ENCODE data around the gene DCAF5. TPM values are rescaled to one million over a fixed set of nuclear protein-coding genes. Genes with fewer than 3 reads are reported as not detected.

DCAF5 gene
- total RNA-seq, 2 experiments from 2014 or later: 56.1 to 59.0 TPM

GRCh38 chr14:69045857-69046475, 107.0 kb downstream of the DCAF5 start:
- peaks cover 3% of the 10 kb centered on the region for H3K4me1 Mint-ChIP-seq
- no peaks in the 10 kb centered on the region for H3K36me3 Mint-ChIP-seq
- H3K27me3 Mint-ChIP-seq: peaks cover 31% of the 10 kb centered on the region
- H3K27ac Mint-ChIP-seq: no peak overlapping the region
- H3K4me3 Mint-ChIP-seq: no peak overlapping the region
- DNase-seq (no peak), ATAC-seq (ENCODE audit: low read depth) (no peak)
- POLR2A ChIA-PET: no interaction called here
- H3K9me3 Mint-ChIP-seq: no peaks in the 10 kb centered on the region

- no peak overlapping the region for H3K27ac Mint-ChIP-seq
- no peaks in the 10 kb centered on the region for H3K36me3 Mint-ChIP-seq
- ATAC-seq (ENCODE audit: low read depth): no peak
- DNase-seq: no peak
- POLR2A ChIA-PET: no interaction called here
- H3K4me1 Mint-ChIP-seq: peaks cover 3% of the 10 kb centered on the region
- no peaks in the 10 kb centered on the region for H3K9me3 Mint-ChIP-seq
- H3K4me3 Mint-ChIP-seq: no peak overlapping the region
- peaks cover 39% of the 10 kb centered on the region for H3K27me3 Mint-ChIP-seq
Measured at GRCh38 chr14:69044965-69045555, 107.9 kb downstream of the DCAF5 start.

- Mint-ChIP-seq H3K4me3 (no peak overlapping the region), H3K4me1 (peaks cover 3% of the 10 kb centered on the region), H3K9me3 (no peaks in the 10 kb centered on the region), H3K27me3 (peaks cover 40% of the 10 kb centered on the region), H3K27ac (no peak overlapping the region), H3K36me3 (no peaks in the 10 kb centered on the region)
- DNase-seq (no peak), ATAC-seq (ENCODE audit: low read depth) (no peak)
- POLR2A ChIA-PET: no interaction called here
Measured at GRCh38 chr14:69044296-69044695, 108.6 kb downstream of the DCAF5 start.

- H3K4me3 Mint-ChIP-seq: no peak overlapping the region
- H3K27me3 Mint-ChIP-seq: peaks cover 46% of the 10 kb centered on the region
- H3K36me3 Mint-ChIP-seq: no peaks in the 10 kb centered on the region
- H3K27ac Mint-ChIP-seq: no peak overlapping the region
- ATAC-seq (ENCODE audit: low read depth) (no peak), DNase-seq (no peak)
- peaks cover 3% of the 10 kb centered on the region for H3K4me1 Mint-ChIP-seq
- no peaks in the 10 kb centered on the region for H3K9me3 Mint-ChIP-seq
- POLR2A ChIA-PET: no interaction called here
Measured at GRCh38 chr14:69043596-69044260, 109.2 kb downstream of the DCAF5 start.

- no peaks in the 10 kb centered on the region for H3K9me3 Mint-ChIP-seq
- no peak overlapping the region for H3K4me3 Mint-ChIP-seq
- POLR2A ChIA-PET: no interaction called here
- no peaks in the 10 kb centered on the region for H3K36me3 Mint-ChIP-seq
- peaks cover 52% of the 10 kb centered on the region for H3K27me3 Mint-ChIP-seq
- ATAC-seq (ENCODE audit: low read depth) (no peak), DNase-seq (no peak)
- H3K27ac Mint-ChIP-seq: no peak overlapping the region
- no peaks in the 10 kb centered on the region for H3K4me1 Mint-ChIP-seq
Measured at GRCh38 chr14:69042787-69043444, 110.0 kb downstream of the DCAF5 start.

- Mint-ChIP-seq H3K27me3 (peaks cover 56% of the 10 kb centered on the region), H3K36me3 (no peaks in the 10 kb centered on the region), H3K4me1 (no peaks in the 10 kb centered on the region), H3K4me3 (no peak overlapping the region), H3K27ac (no peak overlapping the region), H3K9me3 (no peaks in the 10 kb centered on the region)
- DNase-seq (no peak), ATAC-seq (ENCODE audit: low read depth) (no peak)
- POLR2A ChIA-PET: no interaction called here
Measured at GRCh38 chr14:69042299-69042698, 110.6 kb downstream of the DCAF5 start.

- Mint-ChIP-seq H3K9me3 (no peaks in the 10 kb centered on the region), H3K4me1 (no peaks in the 10 kb centered on the region), H3K4me3 (no peak overlapping the region), H3K36me3 (no peaks in the 10 kb centered on the region), H3K27me3 (peaks cover 58% of the 10 kb centered on the region), H3K27ac (no peak overlapping the region)
- no peak for ATAC-seq (ENCODE audit: low read depth)
- DNase-seq: no peak
- POLR2A ChIA-PET: no interaction called here
Measured at GRCh38 chr14:69041783-69042182, 111.1 kb downstream of the DCAF5 start.

- peaks cover 60% of the 10 kb centered on the region for H3K27me3 Mint-ChIP-seq
- no peaks in the 10 kb centered on the region for H3K9me3 Mint-ChIP-seq
- no peak overlapping the region for H3K27ac Mint-ChIP-seq
Measured at GRCh38 chr14:69040353-69040752, 112.6 kb downstream of the DCAF5 start.

GRCh38 chr14:69039288-69039628, 113.7 kb downstream of the DCAF5 start:
- ATAC-seq (ENCODE audit: low read depth) (no peak), DNase-seq (no peak)
- Mint-ChIP-seq H3K9me3 (no peaks in the 10 kb centered on the region), H3K4me1 (peaks cover 3% of the 10 kb centered on the region), H3K27me3 (peaks cover 62% of the 10 kb centered on the region), H3K36me3 (no peaks in the 10 kb centered on the region), H3K4me3 (no peak overlapping the region), H3K27ac (no peak overlapping the region)
- POLR2A ChIA-PET: no interaction called here

More at GRCh38 chr14:69040353-69040752, 112.6 kb downstream of the DCAF5 start:
- no peak for DNase-seq
- Mint-ChIP-seq H3K36me3 (no peaks in the 10 kb centered on the region), H3K4me3 (no peak overlapping the region), H3K4me1 (no peaks in the 10 kb centered on the region)
- POLR2A ChIA-PET: no interaction called here
- no peak for ATAC-seq (ENCODE audit: low read depth)

GRCh38 chr14:69038455-69039287, 114.2 kb downstream of the DCAF5 start:
- Mint-ChIP-seq H3K27me3 (peaks cover 56% of the 10 kb centered on the region), H3K27ac (no peak overlapping the region), H3K36me3 (no peaks in the 10 kb centered on the region), H3K9me3 (no peaks in the 10 kb centered on the region), H3K4me1 (peaks cover 5% of the 10 kb centered on the region), H3K4me3 (no peak overlapping the region)
- POLR2A ChIA-PET: interaction anchor here (0.5 to 0.6 kb wide), 2 partner anchors 42 to 307 kb away, joined by 3 to 5 read pairs; no protein-coding TSS in a partner anchor
- DNase-seq (no peak), ATAC-seq (ENCODE audit: low read depth) (no peak)

GRCh38 chr14:69037790-69038454, 115.0 kb downstream of the DCAF5 start:
- no peak for DNase-seq
- H3K9me3 Mint-ChIP-seq: no peaks in the 10 kb centered on the region
- no peaks in the 10 kb centered on the region for H3K36me3 Mint-ChIP-seq
- peaks cover 51% of the 10 kb centered on the region for H3K27me3 Mint-ChIP-seq
- no peak overlapping the region for H3K4me3 Mint-ChIP-seq
- H3K4me1 Mint-ChIP-seq: peaks cover 5% of the 10 kb centered on the region
- POLR2A ChIA-PET: interaction anchor here (0.5 to 0.6 kb wide), 2 partner anchors 41 to 307 kb away, joined by 3 to 5 read pairs; no protein-coding TSS in a partner anchor
- no peak overlapping the region for H3K27ac Mint-ChIP-seq
- ATAC-seq (ENCODE audit: low read depth): no peak

- Mint-ChIP-seq H3K9me3 (no peaks in the 10 kb centered on the region), H3K4me1 (peaks cover 5% of the 10 kb centered on the region), H3K27me3 (peaks cover 42% of the 10 kb centered on the region), H3K4me3 (no peak overlapping the region), H3K27ac (no peak overlapping the region), H3K36me3 (no peaks in the 10 kb centered on the region)
- ATAC-seq (ENCODE audit: low read depth): no peak
- DNase-seq: no peak
- POLR2A ChIA-PET: no interaction called here
Measured at GRCh38 chr14:69036757-69037506, 116.0 kb downstream of the DCAF5 start.

Data from activated naive CD8-positive, alpha-beta T cell treated with anti-CD3 and anti-CD28 coated beads, Interleukin-2, amount 10 ng/mL, durations not matched to agents 7 days and 5 days (primary cell).